GM08714 (cell line): Measurements from ENCODE around the gene TMPRSS3.

Experiments used
- H3K4me3 ChIP-seq: fragments of 200-500 bp; sonication (Bioruptor generic); 2 replicates; pipeline ENCODE4 v1.5.1; 2014; ENCODE audit warnings: mild to moderate bottlenecking, low read length, inconsistent platforms
- ZNF274 ChIP-seq: IDR thresholded peaks from 2 replicates; pipeline ENCODE4 v1.6.1; 2012; ENCODE audit warnings: mild to moderate bottlenecking, low read depth, low read length

TMPRSS3 gene

GRCh38 chr21:42356650-42357049 is 39.2 kb downstream of the TMPRSS3 start:
- H3K4me3 ChIP-seq: no peak overlapping the region
- no peak for TF ChIP-seq ZNF274

- TF ChIP-seq ZNF274: no peak
- no peak overlapping the region for H3K4me3 ChIP-seq
Observed at GRCh38 chr21:42356046-42356445, 39.8 kb downstream of the TMPRSS3 start.

- no peak for TF ChIP-seq ZNF274
- no peak overlapping the region for H3K4me3 ChIP-seq
Observed at GRCh38 chr21:42353623-42354022, 42.2 kb downstream of the TMPRSS3 start.

GRCh38 chr21:42352441-42353095 is 43.3 kb downstream of the TMPRSS3 start:
- no peak overlapping the region for H3K4me3 ChIP-seq
- no peak for TF ChIP-seq ZNF274

- no peak overlapping the region for H3K4me3 ChIP-seq
- TF ChIP-seq ZNF274: no peak
Observed at GRCh38 chr21:42351626-42352440, 44.0 kb downstream of the TMPRSS3 start.

GRCh38 chr21:42350927-42351426 is 44.9 kb downstream of the TMPRSS3 start, which contains the start of gene TFF2:
TSS of gene TFF2 (minus strand) at chr21:42350994. CDS start at chr21:42350957, 37 bp downstream.
- TF ChIP-seq ZNF274: no peak
- H3K4me3 ChIP-seq: no peak within 1 kb of the TSS

- no peak for TF ChIP-seq ZNF274
- H3K4me3 ChIP-seq: no peak overlapping the region
Observed at GRCh38 chr21:42350318-42350910, 45.4 kb downstream of the TMPRSS3 start.

GRCh38 chr21:42349420-42350317 is 46.2 kb downstream of the TMPRSS3 start:
- no peak for TF ChIP-seq ZNF274
- no peak overlapping the region for H3K4me3 ChIP-seq

- H3K4me3 ChIP-seq: no peak overlapping the region
- no peak for TF ChIP-seq ZNF274
Observed at GRCh38 chr21:42348762-42349161, 47.1 kb downstream of the TMPRSS3 start.

GRCh38 chr21:42347601-42348327 is 48.1 kb downstream of the TMPRSS3 start:
- TF ChIP-seq ZNF274: no peak

GRCh38 chr21:42346866-42347600 is 48.8 kb downstream of the TMPRSS3 start:
- no peak for TF ChIP-seq ZNF274
- H3K4me3 ChIP-seq: no peak overlapping the region

More at GRCh38 chr21:42347601-42348327, 48.1 kb downstream of the TMPRSS3 start:
- no peak overlapping the region for H3K4me3 ChIP-seq

GRCh38 chr21:42346441-42346840 is 49.4 kb downstream of the TMPRSS3 start:
- no peak for TF ChIP-seq ZNF274
- no peak overlapping the region for H3K4me3 ChIP-seq

GRCh38 chr21:42344631-42345030 is 51.2 kb downstream of the TMPRSS3 start:
- TF ChIP-seq ZNF274: no peak
- H3K4me3 ChIP-seq: no peak overlapping the region
